C4-2B (cell line): Measurements from ENCODE around the gene STAT5B.

ENCODE experiments used
- CTCF ChIP-seq: fragments of 450-650 bp; conservative IDR thresholded peaks from 2 replicates; pipeline ENCODE4 v1.5.1; 2017; ENCODE audit warnings: mild to moderate bottlenecking
- ZFX ChIP-seq: fragments of 450-650 bp; IDR thresholded peaks from 2 replicates; pipeline ENCODE4 v1.6.1; 2017

DNA sequence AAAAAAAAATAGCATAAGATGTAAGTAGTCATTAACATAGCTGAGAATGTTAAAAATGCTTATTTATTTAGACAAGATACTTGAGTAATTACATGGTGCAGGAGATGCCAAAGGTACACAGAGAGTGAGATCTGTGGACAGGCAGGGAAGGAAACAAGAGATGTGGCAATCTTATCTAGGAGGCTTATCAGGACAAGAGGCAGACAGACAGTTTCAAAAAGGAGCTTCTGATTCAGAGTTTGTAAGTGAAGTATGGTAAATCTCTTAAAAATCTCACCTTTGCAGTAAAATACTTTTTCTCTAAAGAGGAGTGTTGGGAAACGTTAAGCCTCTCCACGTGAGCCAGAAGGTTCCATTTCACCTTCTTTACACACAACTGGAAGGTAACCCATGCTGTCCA lies 62.0 kb downstream of the STAT5B start:
- TF ChIP-seq CTCF (no peak), ZFX (no peak)
